DOHH2 (cell line): ENCODE data around the gene TNS1.

Experiments used
- EZH2phosphoT487 ChIP-seq: fragments of 200-600 bp; sonication (generic); IDR thresholded peaks from 2 replicates; pipeline ENCODE4 v1.6.1; 2017; ENCODE audit warnings: borderline replicate concordance, mild to moderate bottlenecking, antibody characterized with exemption, low read length, moderate library complexity, mixed read lengths
- TF ChIP-seq, protein P1 (sequence below): fragments of 200-600 bp; sonication (generic); IDR thresholded peaks from one replicate; pipeline ENCODE4 v1.5.1; 2014; ENCODE audit warnings: antibody characterized with exemption, mild to moderate bottlenecking, low read depth, low read length; ENCODE audit not compliant: poor library complexity, severe bottlenecking

- TF ChIP-seq, protein P1, sequence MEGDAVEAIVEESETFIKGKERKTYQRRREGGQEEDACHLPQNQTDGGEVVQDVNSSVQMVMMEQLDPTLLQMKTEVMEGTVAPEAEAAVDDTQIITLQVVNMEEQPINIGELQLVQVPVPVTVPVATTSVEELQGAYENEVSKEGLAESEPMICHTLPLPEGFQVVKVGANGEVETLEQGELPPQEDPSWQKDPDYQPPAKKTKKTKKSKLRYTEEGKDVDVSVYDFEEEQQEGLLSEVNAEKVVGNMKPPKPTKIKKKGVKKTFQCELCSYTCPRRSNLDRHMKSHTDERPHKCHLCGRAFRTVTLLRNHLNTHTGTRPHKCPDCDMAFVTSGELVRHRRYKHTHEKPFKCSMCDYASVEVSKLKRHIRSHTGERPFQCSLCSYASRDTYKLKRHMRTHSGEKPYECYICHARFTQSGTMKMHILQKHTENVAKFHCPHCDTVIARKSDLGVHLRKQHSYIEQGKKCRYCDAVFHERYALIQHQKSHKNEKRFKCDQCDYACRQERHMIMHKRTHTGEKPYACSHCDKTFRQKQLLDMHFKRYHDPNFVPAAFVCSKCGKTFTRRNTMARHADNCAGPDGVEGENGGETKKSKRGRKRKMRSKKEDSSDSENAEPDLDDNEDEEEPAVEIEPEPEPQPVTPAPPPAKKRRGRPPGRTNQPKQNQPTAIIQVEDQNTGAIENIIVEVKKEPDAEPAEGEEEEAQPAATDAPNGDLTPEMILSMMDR = no peak
- TF ChIP-seq EZH2phosphoT487 = no peak
These were observed 54.4 kb downstream of the TNS1 start for GRCh38 chr2:217948351-217948791.
